LHCN-M2 (cell line): ENCODE data around the gene F2. TPM values are rescaled to one million over a fixed set of nuclear protein-coding genes. Genes with fewer than 3 reads are reported as not detected.
"Not testable (repeated sequence)": the region's sequence is repeated elsewhere in the genome, so short reads cannot be mapped to it uniquely, and the experiment has no call there.

Experiments
- DNase-seq: peaks from one replicate; pipeline ENCODE4 v3.0.0-alpha.2; 2012; ENCODE audit warnings: low read depth
- total RNA-seq: library from RNA; depleted of rRNA; stranded (reverse); fragments of >200 nt; gene quantifications from 2 replicates; pipeline ENCODE4 v1.2.3, GENCODE V29; 2014

F2 gene
- total RNA-seq, 1 experiment from 2014 or later, result not detected

GRCh38 chr11:46684367-46684766, 34.6 kb upstream of the F2 start:
- no peak for DNase-seq

GRCh38 chr11:46686886-46687795, 31.9 kb upstream of the F2 start:
- peak; percentile 71 for DNase-seq

- DNase-seq, result no peak
Observed at GRCh38 chr11:46690702-46691101, 28.3 kb upstream of the F2 start.

- no peak for DNase-seq
Observed at GRCh38 chr11:46692450-46692849, 26.6 kb upstream of the F2 start.

GRCh38 chr11:46693597-46694012, 25.4 kb upstream of the F2 start:
- no peak for DNase-seq

- no peak for DNase-seq
Observed at GRCh38 chr11:46694072-46694471, 24.9 kb upstream of the F2 start.

GRCh38 chr11:46694607-46695006, 24.4 kb upstream of the F2 start:
- DNase-seq, result no peak

- DNase-seq, result no peak
Observed at GRCh38 chr11:46695345-46696211, 23.4 kb upstream of the F2 start.

GRCh38 chr11:46696212-46696558, 22.8 kb upstream of the F2 start:
- DNase-seq, result peak; percentile 35

- no peak for DNase-seq
Observed at GRCh38 chr11:46697303-46697702, 21.7 kb upstream of the F2 start.

GRCh38 chr11:46697723-46698122, 21.3 kb upstream of the F2 start:
- DNase-seq, result no peak

GRCh38 chr11:46698597-46698996, 20.4 kb upstream of the F2 start:
- no peak for DNase-seq

- peak; percentile 97 for DNase-seq
Observed at GRCh38 chr11:46700241-46701077, 18.6 kb upstream of the F2 start, which contains the start of the genes ARHGAP1 and ZNF408. Gene ARHGAP1 (minus strand): TSS chr11:46700619. CDS start chr11:46696107, 4,512 bp downstream. Gene ZNF408 (plus strand): TSS chr11:46701031. CDS start chr11:46701048, 17 bp downstream.

GRCh38 chr11:46701078-46701654, 17.8 kb upstream of the F2 start:
- no peak for DNase-seq

- no peak for DNase-seq
Observed at GRCh38 chr11:46705070-46705688, 13.8 kb upstream of the F2 start.

GRCh38 chr11:46706886-46707285, 12.1 kb upstream of the F2 start:
- DNase-seq, result no peak

GRCh38 chr11:46709351-46709750, 9.7 kb upstream of the F2 start:
- DNase-seq, result not testable (repeated sequence)

- DNase-seq, result peak; percentile 99
Observed at GRCh38 chr11:46710821-46711269, 8.2 kb upstream of the F2 start.

- peak; percentile 82 for DNase-seq
Observed at GRCh38 chr11:46711303-46711702, 7.7 kb upstream of the F2 start.

- DNase-seq, result no peak
Observed at GRCh38 chr11:46712874-46713576, 6.0 kb upstream of the F2 start.
